Lung microvascular endothelial cell (primary cell): ENCODE results near the gene THAP8. TPM values are rescaled to one million over a fixed set of nuclear protein-coding genes. Genes with fewer than 3 reads are reported as not detected.

Experiments
- DNase-seq, 2 donors: peaks; one replicate each; pipeline versions ENCODE4 v3.0.0 to v3.0.0-alpha.2; 2010; ENCODE audit warnings: low read depth in 2 of 2
- total RNA-seq: library from RNA; depleted of rRNA; stranded (reverse); fragments of >200 nt; gene quantifications from 2 replicates; pipeline ENCODE4 v1.2.1, GENCODE V29; 2014

Gene THAP8
- total RNA-seq, 1 donor from 2014 or later = 1.8 TPM

- DNase-seq = peak; percentile 94 to 97
Observed at GRCh38 chr19:35995048-35995993, 58.8 kb downstream of the THAP8 start, which contains the start of gene SDHAF1. SDHAF1 (plus strand) TSS chr19:35995188; CDS start chr19:35995275, 87 bp downstream.

DNA sequence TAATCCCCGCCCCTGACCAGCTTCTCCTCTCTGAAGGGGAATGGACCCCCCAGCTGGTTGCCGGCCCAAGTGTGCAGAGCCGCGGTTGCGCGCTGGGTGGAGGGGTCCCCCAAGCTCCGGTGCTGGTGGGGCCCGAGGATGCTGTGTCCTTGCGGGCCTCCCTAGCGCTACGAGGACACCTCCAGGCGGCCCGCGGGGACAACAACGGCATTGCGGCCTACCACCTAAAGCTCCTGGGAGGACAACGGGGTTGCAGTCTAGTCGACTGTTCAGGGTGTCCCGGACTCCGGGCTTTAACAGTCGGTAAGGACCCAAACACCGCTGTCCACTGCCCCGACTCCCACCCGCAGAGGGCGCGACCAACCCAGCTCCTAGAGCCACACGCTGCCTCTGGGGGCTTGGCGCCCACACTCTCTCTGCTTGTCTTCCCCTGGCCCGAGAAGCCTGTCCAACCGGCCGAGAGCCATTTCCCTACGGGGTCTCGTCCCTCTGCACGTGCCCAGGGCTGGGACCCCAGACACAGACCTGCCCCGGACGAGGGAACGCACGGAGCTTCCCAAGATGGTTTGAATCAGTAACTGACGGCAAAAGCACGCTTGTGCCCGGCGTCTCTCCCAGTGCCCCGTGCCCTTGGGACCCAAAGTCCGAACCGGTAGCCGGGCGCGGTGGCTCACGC lies 60.0 kb downstream of the THAP8 start:
- peak; percentile 10 to 36 for DNase-seq

DNA sequence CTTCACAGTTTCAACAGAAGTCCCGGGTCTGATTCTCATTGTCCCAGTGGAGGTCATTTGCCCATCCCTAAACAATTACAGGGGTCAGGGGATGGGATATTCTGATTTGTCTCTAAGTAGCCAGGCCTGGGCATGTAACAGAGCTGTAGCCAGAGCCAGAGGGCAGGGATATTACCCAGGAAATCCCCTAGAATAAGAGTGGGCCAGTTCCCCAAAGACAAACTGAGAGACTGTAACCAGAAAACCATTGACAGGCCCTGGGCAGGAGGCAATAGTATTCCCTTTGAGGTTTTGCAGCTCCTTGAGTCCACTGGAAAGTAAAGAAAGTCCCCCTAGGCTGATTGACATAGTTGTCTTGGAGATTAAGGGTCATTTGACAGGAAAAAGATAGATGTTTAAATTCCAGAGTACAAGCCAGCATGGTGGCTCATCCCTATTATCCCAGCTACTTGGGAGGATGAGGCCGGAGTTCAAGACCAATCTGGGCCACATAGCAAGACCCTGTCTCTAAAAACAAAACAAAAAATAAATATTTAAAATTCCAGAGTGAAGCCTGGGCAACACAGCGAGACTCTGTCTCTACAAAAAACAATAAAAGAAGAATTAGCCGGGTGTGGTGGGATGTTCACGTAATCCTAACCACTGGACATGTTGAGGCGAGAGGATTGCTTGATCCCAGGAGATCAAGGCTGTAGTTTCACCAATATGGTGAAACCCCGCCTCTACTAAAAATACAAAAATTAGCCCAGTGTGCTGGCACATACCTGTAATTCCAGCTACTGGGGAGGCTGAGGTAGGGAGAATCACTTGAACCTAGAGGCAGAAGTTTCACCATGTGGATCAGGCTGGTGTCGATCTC lies 60.9 kb downstream of the THAP8 start:
- no peak for DNase-seq

- DNase-seq = no peak
Observed at GRCh38 chr19:35991731-35992450, 62.2 kb downstream of the THAP8 start.

DNA sequence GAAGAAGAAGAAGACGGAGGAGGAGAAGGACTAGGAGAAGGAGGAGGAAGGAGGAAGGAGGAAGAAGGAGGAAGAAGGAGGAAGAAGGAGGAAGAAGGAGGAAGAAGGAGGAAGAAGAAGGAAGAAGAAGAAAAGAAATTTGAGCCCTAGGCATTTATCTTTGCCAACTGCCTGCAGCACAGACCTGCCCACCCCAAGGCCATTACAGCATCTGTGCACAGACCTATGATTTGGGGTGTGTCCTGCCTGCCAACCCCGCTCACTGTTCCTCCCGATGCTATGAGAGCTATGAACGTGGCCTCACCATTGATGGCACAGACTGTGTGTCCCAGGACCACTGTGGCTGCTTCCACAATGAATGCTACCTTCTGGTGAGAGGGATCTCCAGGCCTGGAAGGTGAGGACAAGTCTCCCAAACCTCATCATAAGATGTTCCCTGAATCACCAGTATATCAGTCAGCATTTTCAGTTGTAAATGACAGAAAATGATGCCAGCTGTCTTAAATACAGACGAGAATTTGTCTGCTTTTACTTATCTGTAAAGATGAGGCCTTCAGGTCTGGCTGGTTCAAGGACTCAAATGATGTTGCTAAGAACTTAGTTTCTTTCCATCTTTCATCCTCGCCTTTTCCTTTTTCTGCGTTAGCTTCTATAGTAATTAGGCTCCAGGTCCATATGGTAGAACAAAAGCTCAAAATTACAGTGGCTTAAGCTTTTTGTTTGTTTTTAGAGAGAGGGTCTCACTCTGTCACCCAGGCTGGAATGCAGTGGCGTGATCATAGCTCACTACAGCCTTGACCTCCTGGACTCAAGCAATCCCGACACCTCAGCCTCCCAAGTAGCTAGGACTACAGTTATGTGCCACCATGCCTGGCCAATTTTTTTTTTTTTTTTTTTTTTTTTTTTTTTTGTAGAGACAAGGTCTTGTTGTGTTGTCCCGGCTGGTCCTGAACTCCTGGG lies 63.0 kb downstream of the THAP8 start:
- no peak for DNase-seq

GRCh38 chr19:35990156-35990555 lies 63.9 kb downstream of the THAP8 start:
- DNase-seq = no peak

DNA sequence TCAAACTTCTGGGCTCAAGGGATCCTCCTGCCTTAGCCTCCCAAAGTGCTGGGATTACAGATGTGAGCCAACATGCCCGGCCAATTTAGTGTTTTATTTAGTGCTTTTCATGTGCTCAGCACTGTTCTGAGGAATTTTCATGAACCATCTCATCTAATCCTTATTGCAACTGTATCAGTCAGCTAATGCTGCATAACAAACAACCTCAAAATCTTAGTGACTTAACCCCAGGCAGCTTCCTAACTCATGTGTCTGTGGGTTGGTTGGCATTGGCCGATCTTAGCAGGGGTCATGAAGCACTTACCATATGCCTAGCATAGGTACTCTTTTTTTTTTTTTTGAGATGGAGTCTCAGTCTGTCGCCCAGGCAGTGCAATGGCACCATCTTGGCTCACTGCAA lies 65.3 kb downstream of the THAP8 start:
- DNase-seq = no peak

GRCh38 chr19:35987571-35987896 lies 66.6 kb downstream of the THAP8 start:
- no peak for DNase-seq

DNA sequence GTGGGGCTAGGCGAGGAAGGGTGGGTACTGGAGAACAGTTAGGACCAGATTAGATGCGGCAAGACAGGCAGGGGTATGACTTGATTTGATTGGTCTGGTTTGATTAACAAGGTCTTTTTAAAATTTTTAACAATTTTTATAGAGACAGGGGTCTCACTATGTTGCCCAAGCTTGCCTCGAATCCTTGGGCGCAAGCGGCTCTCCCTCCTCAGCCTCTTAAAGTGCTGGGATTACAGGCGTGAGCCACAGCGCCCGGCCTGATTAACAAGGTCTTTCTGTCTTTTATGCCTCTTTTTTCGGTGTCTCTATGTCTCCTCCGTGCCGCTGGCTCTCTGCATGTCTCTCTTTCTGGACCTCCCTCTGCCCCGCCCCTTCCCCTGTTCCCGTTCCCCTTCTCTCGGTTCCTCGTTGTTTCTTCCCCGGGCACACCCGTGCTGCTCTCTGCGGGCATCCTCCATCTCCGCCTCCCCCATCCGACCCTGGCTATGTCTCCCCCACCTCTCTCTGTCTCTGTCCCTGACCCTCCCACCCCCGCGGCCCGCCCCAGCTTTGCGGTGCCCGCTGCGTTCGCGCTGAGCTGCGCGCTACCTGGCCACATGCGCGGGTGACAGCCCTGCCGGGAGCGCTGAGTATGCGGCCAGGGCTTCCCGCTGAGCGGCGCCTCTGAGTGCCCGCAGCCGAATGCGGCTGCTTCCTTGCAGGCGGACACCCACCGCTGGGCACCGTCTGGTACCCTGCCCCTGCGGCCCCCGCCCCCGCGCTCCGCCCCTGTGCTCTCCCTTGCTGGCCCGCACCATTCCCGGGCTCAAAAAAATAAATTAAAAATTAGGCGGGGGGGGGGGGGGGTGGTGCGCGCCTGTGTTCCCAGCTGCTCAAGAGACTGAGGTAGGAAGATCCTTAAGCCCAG lies 67.2 kb downstream of the THAP8 start:
- DNase-seq = no peak

GRCh38 chr19:35986111-35986510 lies 68.0 kb downstream of the THAP8 start:
- no peak for DNase-seq

Other genes with a start within 250 kb of the THAP8 start
- gene PRODH2, start 241.4 kb downstream of the THAP8 start, total RNA-seq = not detected in 2 replicates
- gene NPHS1, start 201.8 kb downstream of the THAP8 start, total RNA-seq = not detected in 2 replicates
- gene KIRREL2, start 197.4 kb downstream of the THAP8 start, total RNA-seq = not detected in 2 replicates
- gene APLP1, start 185.7 kb downstream of the THAP8 start, total RNA-seq = 1.2 and 2.2 TPM in 2 replicates
- gene NFKBID, start 153.7 kb downstream of the THAP8 start, total RNA-seq = 1.3 and 3.8 TPM in 2 replicates
- 0.22 and 0.40 TPM in 2 replicates for gene HCST, start 151.8 kb downstream of the THAP8 start, total RNA-seq
- not detected in 2 replicates for gene TYROBP, start 146.0 kb downstream of the THAP8 start, total RNA-seq
- 1.3 and 2.0 TPM in 2 replicates for gene LRFN3, start 117.9 kb downstream of the THAP8 start, total RNA-seq
- gene SDHAF1, start 59.1 kb downstream of the THAP8 start, total RNA-seq = 8.7 and 10.7 TPM in 2 replicates
- gene SYNE4, start 45.5 kb downstream of the THAP8 start, total RNA-seq = under 0.01 TPM in 1 of 2 replicates, not detected in the other
- gene ALKBH6, start 40.1 kb downstream of the THAP8 start, total RNA-seq = 7.3 and 7.8 TPM in 2 replicates
- 2.6 and 2.8 TPM in 2 replicates for gene CLIP3, start 21.4 kb downstream of the THAP8 start, total RNA-seq
- gene WDR62, start 612 bp upstream of the THAP8 start, total RNA-seq = 1.2 and 2.0 TPM in 2 replicates
- gene OVOL3, start 56.9 kb upstream of the THAP8 start, total RNA-seq = not detected in 2 replicates
- 123 and 143 TPM in 2 replicates for gene POLR2I, start 60.6 kb upstream of the THAP8 start, total RNA-seq
- 140 and 181 TPM in 2 replicates for gene TBCB, start 61.2 kb upstream of the THAP8 start, total RNA-seq
- 361 and 396 TPM in 2 replicates for gene CAPNS1, start 85.8 kb upstream of the THAP8 start, total RNA-seq
- gene COX7A1, start 98.2 kb upstream of the THAP8 start, total RNA-seq = 88.5 and 153 TPM in 2 replicates
- 2.0 and 3.8 TPM in 2 replicates for gene ZNF565, start 160.4 kb upstream of the THAP8 start, total RNA-seq
- gene ZNF146, start 160.8 kb upstream of the THAP8 start, total RNA-seq = 50.1 and 65.7 TPM in 2 replicates